Right lobe of liver (tissue), 6 donors: ENCODE results near the gene PVALB. TPM values are rescaled to one million over a fixed set of nuclear protein-coding genes. Genes with fewer than 3 reads are reported as not detected.

Source experiments
- ATAC-seq, 4 donors: fragments of 200-7000 bp; cut with Tn5 transposase; one replicate each; pipeline ENCODE4 v1.9.1; 2020; ENCODE audit warnings: mild to moderate bottlenecking in 4 of 4, moderate library complexity in 4 of 4
- DNase-seq, 3 donors: peaks; one replicate each; pipeline ENCODE4 v3.0.0-alpha.2; 2020
- H3K27ac ChIP-seq, 3 donors: fragments of 200-600 bp; one replicate each; pipeline ENCODE4 v1.8.0; 2022
- H3K27me3 ChIP-seq, 2 donors: fragments of 200-600 bp; one replicate each; pipeline ENCODE4 v1.8.0; 2022
- H3K36me3 ChIP-seq, 4 donors: fragments of 200-600 bp; sonication (generic) in 1 of 4; one replicate each; pipeline versions ENCODE4 v1.5.1 to v1.8.0; 2017 to 2022; ENCODE audit warnings: control low read depth in 1 of 4
- H3K4me1 ChIP-seq, 4 donors: fragments of 200-600 bp; sonication (generic) in 1 of 4; one replicate each; pipeline versions ENCODE4 v1.5.1 to v1.8.0; 2017 to 2022; ENCODE audit warnings: control low read depth in 1 of 4
- H3K4me3 ChIP-seq, 3 donors: fragments of 200-600 bp; one replicate each; pipeline ENCODE4 v1.8.0; 2022
- H3K9me3 ChIP-seq, 4 donors: fragments of 200-600 bp; sonication (generic) in 1 of 4; one replicate each; pipeline versions ENCODE4 v1.5.1 to v1.8.0; 2017 to 2022; ENCODE audit warnings: control low read depth in 1 of 4
- POLR2A ChIP-seq: fragments of 450-650 bp; IDR thresholded peaks from one replicate; pipeline ENCODE4 v1.6.1; 2017; ENCODE audit warnings: antibody characterized with exemption, mild to moderate bottlenecking
- WGBS: methylation state at CpG from one replicate; pipeline ENCODE4 v1.1.6; 2018; ENCODE audit warnings: low coverage, low lambda C conversion rate; ENCODE audit not compliant: insufficient coverage; ENCODE audit errors: missing lambda C conversion rate; 5-methylcytosine and 5-hydroxymethylcytosine counted together
- intact Hi-C, 2 donors: fragments of 100-400 bp; cut with DNase I; formaldehyde crosslinking; loops; one replicate each; pipeline versions ENCODE4 v1.11.2 to v1.14.1; 2022
- total RNA-seq, 6 experiments: library from RNA; depleted of rRNA in 2 of 6; stranded (reverse); fragments of >200 nt in 2 of 6; fragmentation: NEBNext Ultra II Directional in 3 of 6; extraction: Animal tissue kit (Norgen Biotek cat#: 25700) in 3 of 6; gene quantifications; one replicate each; pipeline versions ENCODE4 v1.1.0 to v1.2.4, GENCODE V29; 2016 to 2023
- TF ChIP-seq, protein P1 (sequence below), 4 donors: fragments of 200-600 bp in 3 of 4; fragments of 450-650 bp in 1 of 4; IDR thresholded peaks; one replicate each; pipeline versions ENCODE4 v1.5.1 to v1.8.0; 2016 to 2022; ENCODE audit warnings: antibody characterized with exemption in 4 of 4, mild to moderate bottlenecking in 2 of 4
- donor health status: DM: no; HTN: yes; CAD: no.
- donor health status: DM: no; HTN: no; CAD: no.
- donor health status: DM: no; HTN: no; CAD: no.
- donor health status: DM: no; HTN: yes; CAD: no.
- donor health status: DM: no; HTN: yes; CAD: no.

PVALB gene
- total RNA-seq, 6 experiments from 2014 or later = 0.59 to 1.7 (median 1.4) TPM; not detected in 2

- Histone ChIP-seq H3K4me3 (no peak overlapping the region), H3K27ac (no peak overlapping the region), H3K4me1 (no peaks in the 10 kb centered on the region), H3K27me3 (no peaks in the 10 kb centered on the region), H3K9me3 (no peaks in the 10 kb centered on the region), H3K36me3 (no peaks in the 10 kb centered on the region)
- intact Hi-C loops = no loop called here
- DNase-seq (no peak), ATAC-seq (no peak)
- no peak for TF ChIP-seq POLR2A
- TF ChIP-seq, protein P1, sequence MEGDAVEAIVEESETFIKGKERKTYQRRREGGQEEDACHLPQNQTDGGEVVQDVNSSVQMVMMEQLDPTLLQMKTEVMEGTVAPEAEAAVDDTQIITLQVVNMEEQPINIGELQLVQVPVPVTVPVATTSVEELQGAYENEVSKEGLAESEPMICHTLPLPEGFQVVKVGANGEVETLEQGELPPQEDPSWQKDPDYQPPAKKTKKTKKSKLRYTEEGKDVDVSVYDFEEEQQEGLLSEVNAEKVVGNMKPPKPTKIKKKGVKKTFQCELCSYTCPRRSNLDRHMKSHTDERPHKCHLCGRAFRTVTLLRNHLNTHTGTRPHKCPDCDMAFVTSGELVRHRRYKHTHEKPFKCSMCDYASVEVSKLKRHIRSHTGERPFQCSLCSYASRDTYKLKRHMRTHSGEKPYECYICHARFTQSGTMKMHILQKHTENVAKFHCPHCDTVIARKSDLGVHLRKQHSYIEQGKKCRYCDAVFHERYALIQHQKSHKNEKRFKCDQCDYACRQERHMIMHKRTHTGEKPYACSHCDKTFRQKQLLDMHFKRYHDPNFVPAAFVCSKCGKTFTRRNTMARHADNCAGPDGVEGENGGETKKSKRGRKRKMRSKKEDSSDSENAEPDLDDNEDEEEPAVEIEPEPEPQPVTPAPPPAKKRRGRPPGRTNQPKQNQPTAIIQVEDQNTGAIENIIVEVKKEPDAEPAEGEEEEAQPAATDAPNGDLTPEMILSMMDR (IDR thresholded peaks at IDR 0.05) = no peak
- 63% methylated on average over 6 of the region's 6 CpGs for WGBS
Observed at GRCh38 chr22:36860017-36860416, 43.2 kb upstream of the PVALB start.

- intact Hi-C loops = loop anchor here in 1 of 2 donors (10.0 kb wide), 1 partner anchor 314 kb away; no protein-coding TSS in a partner anchor
- WGBS = 72% methylated on average over 2 of the region's 2 CpGs
- H3K4me1 ChIP-seq = no peaks in the 10 kb centered on the region
- DNase-seq = no peak
- H3K27me3 ChIP-seq = no peaks in the 10 kb centered on the region
- no peak overlapping the region for H3K4me3 ChIP-seq
- TF ChIP-seq, protein P1 (IDR thresholded peaks at IDR 0.05) = no peak
- no peak for TF ChIP-seq POLR2A
- H3K36me3 ChIP-seq = no peaks in the 10 kb centered on the region
- no peak for ATAC-seq
- H3K9me3 ChIP-seq = no peaks in the 10 kb centered on the region
- H3K27ac ChIP-seq = no peak overlapping the region
Observed at GRCh38 chr22:36858966-36859365, 42.1 kb upstream of the PVALB start.

DNA sequence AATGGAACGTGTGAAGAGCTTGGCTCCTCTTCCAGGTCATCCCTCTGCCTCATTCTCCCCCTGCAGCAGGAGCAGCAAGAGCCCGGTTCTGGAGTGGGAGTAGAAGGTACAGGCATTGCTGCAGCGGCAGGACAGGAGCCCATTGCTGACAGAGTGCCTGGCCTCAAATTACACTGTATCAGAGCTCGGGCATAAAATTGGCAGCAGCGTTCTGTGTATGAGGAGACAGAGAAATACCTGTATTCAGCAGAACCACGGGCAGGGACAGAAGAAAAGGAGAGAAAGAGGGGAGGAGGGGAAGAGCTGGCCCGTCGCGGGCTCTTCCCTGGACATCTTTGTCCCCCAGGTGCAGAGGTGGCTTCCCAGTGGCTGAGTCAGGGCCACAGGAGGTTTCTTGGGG, 41.3 kb upstream of the PVALB start:
- TF ChIP-seq POLR2A = no peak
- TF ChIP-seq, protein P1 (IDR thresholded peaks at IDR 0.05) = no peak
- intact Hi-C loops = loop anchor here in 1 of 2 donors (10.0 kb wide), 1 partner anchor 313 kb away; no protein-coding TSS in a partner anchor
- Histone ChIP-seq H3K4me3 (no peak overlapping the region), H3K27ac (no peak overlapping the region), H3K4me1 (no peaks in the 10 kb centered on the region), H3K27me3 (no peaks in the 10 kb centered on the region), H3K9me3 (no peaks in the 10 kb centered on the region), H3K36me3 (no peaks in the 10 kb centered on the region)
- WGBS = 43% methylated on average over 7 of the region's 9 CpGs
- ATAC-seq = no peak
- no peak for DNase-seq

DNA sequence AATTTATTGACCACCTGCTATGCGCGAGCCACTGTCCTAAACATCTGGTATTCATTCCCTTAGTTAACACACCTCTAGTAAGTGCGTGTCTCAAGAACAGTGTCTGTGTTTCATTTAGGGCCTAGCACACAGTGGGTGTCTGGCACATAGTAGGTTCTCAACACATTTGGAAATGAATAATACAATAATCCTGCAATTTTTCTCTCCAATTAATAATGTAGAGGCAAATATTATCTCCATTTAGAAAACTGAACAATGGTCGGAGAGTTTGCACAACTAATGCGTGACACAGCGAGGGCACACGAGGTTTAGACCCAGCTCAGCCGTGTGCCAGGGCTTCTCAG, 39.9 kb upstream of the PVALB start:
- intact Hi-C loops = loop anchor here in 1 of 2 donors (10.0 kb wide), 1 partner anchor 312 kb away; no protein-coding TSS in a partner anchor
- Histone ChIP-seq H3K4me3 (no peak overlapping the region), H3K4me1 (no peaks in the 10 kb centered on the region), H3K27ac (no peak overlapping the region), H3K36me3 (no peaks in the 10 kb centered on the region), H3K27me3 (no peaks in the 10 kb centered on the region), H3K9me3 (no peaks in the 10 kb centered on the region)
- ATAC-seq = no peak
- no peak for DNase-seq
- TF ChIP-seq, protein P1 (IDR thresholded peaks at IDR 0.05) = no peak
- no peak for TF ChIP-seq POLR2A
- WGBS = 61% methylated on average over 8 of the region's 8 CpGs
